Measurements from ENCODE around the gene ASB3.

Gene ASB3

DNA sequence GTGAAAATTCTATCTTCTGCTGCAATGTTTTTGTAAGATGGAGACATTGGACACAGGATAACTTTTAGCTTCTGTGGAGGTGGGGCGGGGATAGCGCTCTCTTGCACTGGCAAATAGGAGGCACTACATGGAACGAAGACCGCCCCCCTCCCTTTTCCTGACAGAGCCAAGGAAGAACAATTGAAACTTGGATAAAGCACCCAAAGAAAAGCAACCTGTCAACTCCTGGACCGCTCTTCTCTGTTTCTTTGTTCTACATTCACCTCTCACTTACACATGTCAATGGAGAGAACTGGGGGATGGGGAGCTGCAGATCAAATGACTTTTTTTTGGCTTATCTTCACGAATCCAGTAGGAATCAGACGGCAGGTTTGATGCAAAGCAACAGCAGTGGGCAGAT is 145.5 kb downstream of the ASB3 start:
- no peak for DNase-seq

DNA sequence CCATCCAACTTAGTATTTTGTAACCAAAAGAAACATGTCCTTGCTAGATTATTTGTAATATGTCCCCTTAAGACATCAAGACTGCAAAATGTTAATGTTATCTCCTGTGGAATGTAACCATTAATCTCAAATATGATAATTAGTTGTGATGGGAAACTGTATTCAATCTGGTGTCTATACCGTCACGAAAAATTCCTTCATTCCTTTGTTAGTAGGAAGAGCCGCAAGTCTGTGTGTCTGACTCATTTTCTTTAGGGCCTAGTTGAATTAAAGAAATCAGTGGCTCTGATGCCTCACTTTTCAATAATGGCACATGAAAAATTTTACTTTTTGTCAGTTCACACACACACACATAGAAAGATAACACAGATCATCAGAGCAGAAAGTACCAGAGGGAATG is 146.3 kb downstream of the ASB3 start:
- no peak for DNase-seq

DNA sequence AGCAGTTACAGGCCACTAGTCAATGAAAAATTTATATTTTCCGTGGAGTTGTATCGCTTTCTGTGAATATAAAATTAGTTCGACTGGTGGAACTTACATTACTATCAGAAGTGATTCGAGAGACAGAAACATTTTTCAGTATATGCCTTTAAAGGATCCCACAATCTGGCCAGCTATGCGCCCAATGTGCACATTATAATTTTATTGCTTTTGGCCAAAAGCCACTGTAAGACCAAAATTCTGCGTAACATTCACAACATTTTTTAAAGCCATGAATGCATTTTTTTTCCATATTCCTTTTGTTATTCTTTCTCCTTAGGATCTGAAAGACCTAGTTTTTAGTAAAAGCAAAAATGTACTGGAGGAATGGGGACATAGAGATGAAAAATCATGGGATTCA is 150.2 kb downstream of the ASB3 start:
- no peak for DNase-seq

DNA sequence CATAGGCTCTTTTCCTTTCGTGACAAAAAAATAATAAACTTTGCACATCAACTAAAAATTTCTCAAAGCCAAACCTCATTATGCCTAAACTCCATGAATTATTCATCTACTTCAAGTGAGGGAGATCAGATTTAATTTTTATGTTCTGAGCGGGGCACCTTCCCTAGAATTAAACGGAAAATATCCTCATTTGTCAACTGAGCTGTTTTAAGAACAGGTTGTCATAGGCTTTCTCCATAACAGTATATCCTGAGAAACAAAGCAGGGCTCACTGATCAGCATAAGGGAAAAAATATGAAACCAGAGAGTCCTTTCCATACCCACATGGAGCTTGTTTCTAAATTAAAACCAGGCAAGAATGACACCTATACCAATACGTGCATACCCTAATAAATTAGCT is 150.6 kb downstream of the ASB3 start:
- no peak for DNase-seq

GRCh38 chr2:53635694-53636093 is 151.1 kb downstream of the ASB3 start:
- DNase-seq, result no peak

- DNase-seq, result no peak
Observed at GRCh38 chr2:53633441-53633840, 153.3 kb downstream of the ASB3 start.

DNA sequence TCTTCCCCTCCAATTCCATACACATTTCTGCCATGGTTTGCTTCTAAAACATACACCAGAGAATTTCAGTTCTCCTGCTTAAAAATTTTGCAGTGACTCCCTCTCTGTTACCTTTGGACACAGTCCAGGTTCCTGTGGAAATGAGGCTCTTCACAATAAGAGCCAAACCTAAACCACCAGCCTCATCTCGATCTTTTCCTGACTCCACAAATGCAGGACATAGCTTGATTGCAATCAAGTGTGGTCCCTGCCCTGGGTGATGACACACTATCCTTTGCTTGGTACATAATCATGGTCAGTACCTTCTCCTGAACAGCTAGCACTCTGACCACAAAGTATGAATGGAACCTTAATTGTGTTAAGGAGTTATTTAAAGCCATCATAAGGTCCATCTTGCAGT is 154.0 kb downstream of the ASB3 start:
- no peak for DNase-seq

DNA sequence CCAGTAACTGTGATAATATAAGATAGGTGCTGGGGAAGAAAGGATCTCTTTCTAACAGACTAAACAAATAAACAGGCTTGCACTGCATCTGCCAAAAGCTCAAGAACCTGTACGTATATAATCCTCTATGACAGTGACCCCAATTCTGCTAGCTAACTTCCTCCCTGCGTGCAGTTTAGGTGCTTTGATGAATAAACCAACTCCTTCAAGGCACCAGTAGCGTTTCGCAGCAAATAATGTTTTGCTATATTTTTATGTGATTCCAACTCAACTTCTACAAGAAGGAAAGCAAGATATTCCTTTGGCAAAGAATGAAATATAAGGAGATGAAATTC is 154.7 kb downstream of the ASB3 start:
- no peak for DNase-seq

DNA sequence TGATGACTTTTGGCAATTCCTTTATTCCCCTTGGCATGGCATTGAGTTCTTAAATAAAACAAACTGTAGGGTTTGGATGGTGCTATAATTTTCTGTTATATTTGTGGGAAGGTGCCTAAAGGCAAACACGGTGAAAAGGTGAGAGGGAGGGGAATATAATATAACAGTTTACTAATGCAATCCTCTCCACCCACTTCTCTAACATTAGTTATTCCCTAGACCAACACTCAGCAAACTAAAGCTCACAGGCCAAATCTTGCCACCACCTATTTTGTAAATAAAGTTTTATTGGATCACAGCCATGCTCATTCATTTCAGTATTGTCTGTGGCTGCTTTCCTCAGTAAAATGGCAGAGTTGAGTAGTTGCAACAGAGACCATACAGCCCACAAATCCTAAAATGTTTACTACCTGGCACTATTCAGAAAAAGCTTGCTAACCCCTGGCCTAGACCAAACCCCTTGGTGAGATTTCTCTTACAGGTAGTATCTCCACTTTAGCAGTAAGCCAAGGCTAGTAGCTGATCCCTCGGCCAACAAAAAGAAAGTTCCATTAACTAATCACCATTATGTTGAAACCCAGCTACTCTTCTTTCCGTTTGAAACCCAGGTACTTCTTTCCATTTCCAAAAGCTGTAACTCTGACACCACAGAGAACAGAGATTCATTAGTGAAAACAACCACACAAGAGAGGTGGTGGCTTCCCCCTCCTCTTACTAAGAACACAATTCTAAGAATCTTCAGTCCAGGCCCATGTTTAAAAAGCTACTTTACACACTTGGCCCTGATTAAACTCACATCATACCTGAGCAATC is 155.2 kb downstream of the ASB3 start:
- no peak for DNase-seq

- DNase-seq, result no peak
Observed at GRCh38 chr2:53630026-53630606, 156.6 kb downstream of the ASB3 start.

GRCh38 chr2:53629501-53629900 is 157.3 kb downstream of the ASB3 start:
- DNase-seq, result no peak

DNA sequence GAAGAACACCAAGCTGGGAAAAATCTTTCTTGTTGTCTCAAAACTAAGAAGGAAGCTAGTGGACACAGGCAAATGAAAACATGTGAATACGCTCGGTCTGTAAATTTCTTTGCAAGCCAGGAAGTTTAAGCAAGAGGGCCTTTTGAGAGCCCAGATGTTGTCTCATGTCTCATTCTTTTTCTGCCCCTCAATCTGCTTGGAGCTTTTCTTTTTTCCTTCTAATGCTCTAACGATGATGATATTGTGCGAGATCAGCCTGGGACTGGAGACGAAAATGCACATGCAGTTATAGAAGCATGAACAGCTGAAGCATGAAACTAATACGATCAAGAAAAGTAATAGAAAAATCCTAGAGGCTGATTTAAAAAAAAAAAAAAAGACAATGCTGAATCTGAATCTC is 157.8 kb downstream of the ASB3 start:
- DNase-seq, result no peak

DNA sequence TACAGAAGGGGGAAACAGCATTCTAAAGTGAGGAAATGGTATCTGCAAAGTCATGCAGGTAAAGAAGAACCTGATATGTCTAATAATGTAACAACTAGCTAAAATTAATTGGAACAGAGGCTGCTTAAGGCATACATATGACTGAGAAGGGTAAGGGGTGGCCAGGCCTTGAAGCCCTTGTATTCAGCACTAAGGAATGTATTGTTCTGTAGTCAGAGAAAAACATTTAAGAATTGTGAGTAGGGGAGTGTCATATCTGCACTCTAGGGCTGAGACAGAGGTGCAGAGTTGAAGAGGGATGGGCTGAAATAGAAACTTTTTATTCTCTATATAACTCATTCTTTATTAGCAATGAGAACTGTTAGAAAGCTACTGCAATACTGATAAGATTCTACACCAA is 164.6 kb downstream of the ASB3 start:
- DNase-seq, result no peak

DNA sequence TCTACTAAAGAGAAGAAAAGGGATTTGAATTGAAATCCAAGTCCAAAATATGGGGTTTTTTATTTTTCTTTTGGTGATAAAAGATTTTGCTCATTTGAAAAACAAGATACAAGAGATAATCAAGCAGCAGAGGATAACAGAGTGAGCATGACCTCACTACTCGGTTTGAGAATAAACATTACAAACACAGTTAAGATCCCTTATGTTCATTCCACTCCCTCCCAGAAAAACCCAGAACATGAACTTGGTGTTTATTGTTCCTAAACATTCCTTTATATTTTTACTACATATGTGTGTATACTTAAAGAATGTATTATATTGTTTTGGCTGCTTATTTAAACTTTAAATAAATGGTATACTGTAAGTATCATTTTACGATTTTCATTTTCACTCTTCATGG is 165.8 kb downstream of the ASB3 start:
- DNase-seq, result no peak

All from stimulated activated CD8-positive, alpha-beta memory T cell treated with anti-CD3 and anti-CD28 coated beads, Interleukin-4, amount 100 ng/mL, for 48 hours (primary cell).